Dedifferentiated amniotic fluid mesenchymal stem cell (primary cell): ENCODE data around the gene SAMM50.
"Not testable (repeated sequence)": the region's sequence is repeated elsewhere in the genome, so short reads cannot be mapped to it uniquely, and the experiment has no call there.

Source experiments
- DNase-seq: peaks from one replicate; pipeline ENCODE4 v3.0.0-alpha.2; 2016; ENCODE audit errors: extremely low spot score

Gene SAMM50

DNA sequence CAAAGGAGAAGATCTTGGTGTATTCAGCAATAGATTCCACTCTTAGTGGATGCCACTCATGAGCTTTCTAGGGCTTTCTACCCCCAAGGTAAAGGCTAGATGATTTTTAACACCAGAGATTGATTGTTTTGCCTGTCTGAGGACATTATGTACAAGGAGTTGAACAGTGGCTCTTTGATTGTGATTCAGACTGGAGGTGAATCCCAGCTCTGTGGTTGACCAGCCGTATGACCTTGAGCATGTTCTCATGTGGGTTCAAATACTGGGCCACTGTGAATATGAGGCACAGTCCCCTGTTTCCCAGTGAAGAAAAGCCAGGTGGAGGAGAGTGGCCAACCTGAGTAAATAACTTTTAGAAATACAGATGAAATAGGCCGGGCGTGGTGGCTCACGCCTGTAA is 44.9 kb downstream of the SAMM50 start:
- no peak for DNase-seq

DNA sequence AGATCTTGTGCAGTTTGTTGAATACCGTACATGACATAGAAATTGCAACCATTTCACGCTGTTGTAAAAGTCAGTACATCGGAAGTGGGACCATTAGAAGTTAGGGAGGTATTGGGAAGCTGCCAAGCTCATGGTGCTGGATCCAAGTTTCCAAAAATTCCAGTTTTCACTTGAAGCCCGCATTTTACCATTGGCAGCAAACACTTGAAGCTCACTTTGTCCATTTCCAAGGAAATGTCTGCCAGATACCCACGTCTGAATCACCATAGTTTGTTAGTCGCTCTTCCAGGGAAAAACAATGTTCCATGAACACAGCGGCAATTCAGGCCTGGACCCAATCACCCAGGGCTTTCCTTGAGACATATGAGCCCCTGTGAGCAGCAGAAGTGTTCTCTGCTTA is 46.3 kb downstream of the SAMM50 start:
- DNase-seq, result no peak

DNA sequence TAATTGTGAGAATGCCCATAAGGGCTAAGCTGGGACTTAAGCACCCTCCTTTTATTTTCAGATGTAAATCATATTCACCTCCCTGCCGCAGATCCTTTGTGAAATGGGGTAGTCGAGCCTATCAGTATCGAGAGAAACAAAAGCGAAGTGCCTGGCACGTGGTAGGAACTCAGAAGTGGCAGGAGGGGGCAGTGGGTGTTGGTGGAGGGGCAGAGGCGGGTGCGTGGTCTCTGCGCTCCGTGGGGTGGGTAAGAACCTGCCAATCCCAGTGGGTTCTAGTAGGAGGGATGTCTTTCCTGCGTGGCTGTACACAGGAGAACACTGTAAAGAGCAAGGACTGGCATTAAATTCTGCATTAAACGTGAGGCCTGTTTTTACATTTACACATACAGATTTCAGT is 47.1 kb downstream of the SAMM50 start:
- no peak for DNase-seq

- no peak for DNase-seq
These were observed 47.8 kb downstream of the SAMM50 start for GRCh38 chr22:44002997-44003396.

DNA sequence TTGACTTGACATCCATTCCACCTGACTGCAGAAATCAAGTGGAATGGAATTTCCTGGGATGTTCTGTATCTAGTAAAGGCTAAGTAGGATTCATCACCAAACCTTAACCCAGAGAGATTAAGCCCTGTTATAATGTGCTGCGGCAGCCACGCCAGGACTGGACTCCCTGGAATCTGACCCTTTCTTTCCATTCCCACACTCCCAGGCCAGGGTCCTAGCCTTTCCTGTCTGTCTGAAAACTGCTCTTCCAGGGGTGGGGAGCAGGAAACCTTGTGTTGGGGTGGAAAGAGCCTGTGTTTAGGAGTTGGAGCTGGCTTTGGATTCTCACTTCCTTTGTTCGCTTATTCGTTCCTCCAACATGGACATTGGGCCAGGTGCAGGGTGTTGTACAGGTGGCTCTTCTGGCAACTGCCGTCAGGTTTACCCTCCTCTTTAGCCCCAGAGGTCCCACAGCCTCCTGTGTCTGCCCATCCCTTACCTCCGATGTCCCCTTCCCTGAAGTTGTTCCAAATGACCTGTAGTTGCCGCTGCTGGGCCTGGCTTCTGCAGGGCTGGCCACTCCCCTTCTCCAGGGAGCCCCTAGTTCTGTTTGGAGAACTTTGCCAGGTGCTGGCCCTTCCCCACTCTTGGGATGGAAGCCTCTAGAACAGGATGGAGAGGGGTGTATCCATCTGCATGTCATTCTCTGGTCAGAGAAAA is 48.3 kb downstream of the SAMM50 start:
- no peak for DNase-seq

- no peak for DNase-seq
These were observed 48.8 kb downstream of the SAMM50 start for GRCh38 chr22:44004104-44004460.

- DNase-seq, result no peak
These were observed 50.3 kb downstream of the SAMM50 start for GRCh38 chr22:44005524-44005923.

GRCh38 chr22:44012162-44012561 is 56.9 kb downstream of the SAMM50 start:
- DNase-seq, result no peak

DNA sequence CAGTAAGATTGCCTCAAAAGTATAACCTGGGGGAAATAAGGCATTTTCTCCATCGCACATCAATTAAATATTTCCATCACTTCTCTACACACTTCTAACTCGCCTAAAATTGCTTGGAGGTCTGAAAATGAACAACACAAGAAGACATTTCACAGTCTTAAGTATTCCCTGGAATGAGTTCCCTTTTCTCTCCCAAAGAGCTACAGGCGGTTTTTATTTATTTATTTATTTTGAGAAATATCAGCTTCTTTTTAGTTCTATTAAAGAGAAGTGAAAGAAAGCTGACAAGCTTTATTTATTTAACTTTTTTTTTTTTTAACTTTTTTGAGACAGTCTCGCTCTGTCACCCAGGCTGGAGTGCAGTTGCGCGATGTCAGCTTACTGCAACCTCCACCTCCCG is 57.3 kb downstream of the SAMM50 start:
- no peak for DNase-seq

- DNase-seq, result no peak
These were observed 59.0 kb downstream of the SAMM50 start for GRCh38 chr22:44014241-44014640.

DNA sequence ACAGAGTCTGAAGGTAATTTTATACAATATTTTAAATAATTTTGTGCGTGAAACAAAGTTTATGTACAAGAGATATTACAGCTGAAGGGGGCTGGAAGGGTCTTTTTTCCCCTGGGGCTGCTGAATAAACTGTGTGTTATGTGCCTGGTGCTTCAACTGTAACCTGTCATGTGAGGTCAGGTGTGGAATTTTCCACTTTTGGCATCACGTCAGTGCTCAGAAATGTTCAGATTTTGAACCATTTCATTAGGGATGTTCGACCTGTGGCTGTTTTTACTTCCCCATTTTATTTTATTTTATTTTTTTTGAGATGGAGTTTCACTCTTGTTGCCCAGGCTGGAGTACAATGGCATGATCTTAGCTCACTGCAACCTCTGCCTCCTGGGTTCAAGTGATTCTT is 61.3 kb downstream of the SAMM50 start:
- not testable (repeated sequence) for DNase-seq

- DNase-seq, result no peak
These were observed 63.4 kb downstream of the SAMM50 start for GRCh38 chr22:44018594-44018993.

- DNase-seq, result no peak
These were observed 64.2 kb downstream of the SAMM50 start for GRCh38 chr22:44019416-44019815.

- DNase-seq, result no peak
These were observed 64.6 kb downstream of the SAMM50 start for GRCh38 chr22:44019846-44020245.

GRCh38 chr22:44020981-44021380 is 65.7 kb downstream of the SAMM50 start:
- no peak for DNase-seq

- no peak for DNase-seq
These were observed 68.4 kb downstream of the SAMM50 start for GRCh38 chr22:44023404-44024287.

- DNase-seq, result no peak
These were observed 69.2 kb downstream of the SAMM50 start, which contains the start of gene PARVB for GRCh38 chr22:44024288-44024921. Gene PARVB, plus strand, starts transcription at chr22:44024302. Its CDS starts 38 bp downstream, at chr22:44024340.

DNA sequence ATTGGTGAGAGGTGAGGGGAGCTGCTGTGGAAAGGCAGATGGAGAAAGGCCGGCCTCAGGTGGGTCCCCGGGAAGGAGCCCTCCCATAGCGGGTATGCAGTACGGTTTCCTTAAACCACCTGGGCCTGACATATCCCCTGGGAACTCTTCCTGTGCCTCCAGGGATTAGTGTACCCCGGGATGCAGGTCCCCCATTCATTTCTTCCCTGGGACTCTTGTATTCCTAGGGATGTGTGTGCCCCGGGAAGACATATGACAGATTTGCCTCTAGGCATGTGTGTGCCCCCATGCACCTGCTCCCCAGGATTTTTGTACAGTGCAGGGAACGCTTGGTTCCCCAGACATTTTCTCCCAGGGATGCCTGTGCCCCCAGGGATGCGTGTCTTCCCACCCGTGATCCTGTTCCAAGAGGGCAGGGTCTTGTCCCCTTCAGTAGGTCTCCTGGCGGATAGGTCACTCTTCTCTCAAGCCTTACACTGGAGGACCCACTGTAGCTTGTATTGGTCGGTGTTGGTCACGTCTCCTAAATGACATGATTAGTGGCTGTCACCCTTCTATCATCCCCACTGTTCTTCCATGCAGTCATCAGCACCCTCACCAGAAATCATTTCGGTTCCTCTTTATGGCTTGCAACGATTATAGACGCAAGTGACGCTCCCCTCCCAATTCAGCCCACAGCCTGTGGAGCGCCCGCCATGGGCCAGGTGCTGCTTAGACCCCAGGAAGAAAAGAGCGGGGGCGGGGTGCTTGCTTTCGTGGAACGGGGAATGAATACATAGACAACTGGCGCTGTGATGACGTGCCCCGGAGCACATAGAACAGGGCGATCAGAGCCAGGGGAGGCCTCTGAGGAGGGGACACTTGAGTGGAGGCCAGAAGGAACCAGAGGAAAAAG is 70.2 kb downstream of the SAMM50 start:
- DNase-seq, result no peak

DNA sequence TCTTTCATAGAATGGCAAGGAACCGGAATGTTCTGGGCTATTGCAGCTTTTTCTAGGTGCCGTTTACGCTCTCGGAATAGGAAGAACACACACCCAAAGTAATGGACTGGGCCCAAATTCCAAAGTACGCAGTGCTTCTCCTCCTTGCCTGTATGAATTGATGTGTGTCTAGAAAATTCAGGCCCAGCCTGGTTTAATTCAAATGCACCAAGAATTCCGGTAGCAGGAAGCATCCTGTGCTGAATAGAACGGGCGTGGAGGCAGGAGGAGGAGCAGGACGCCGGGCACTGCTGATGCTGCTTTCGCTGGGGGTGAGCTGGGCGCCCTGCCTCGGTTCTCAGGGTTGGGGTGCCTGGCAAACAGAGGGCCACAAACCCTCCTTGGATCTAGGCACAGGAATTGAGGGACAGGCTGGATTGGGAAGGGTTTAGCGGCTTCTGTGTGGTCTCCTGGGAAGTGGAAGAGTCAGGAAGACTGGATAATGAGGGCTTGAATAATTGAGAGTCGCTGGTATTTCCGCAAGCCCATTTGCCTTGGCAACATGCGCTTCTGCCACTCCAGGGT is 70.9 kb downstream of the SAMM50 start:
- no peak for DNase-seq

DNA sequence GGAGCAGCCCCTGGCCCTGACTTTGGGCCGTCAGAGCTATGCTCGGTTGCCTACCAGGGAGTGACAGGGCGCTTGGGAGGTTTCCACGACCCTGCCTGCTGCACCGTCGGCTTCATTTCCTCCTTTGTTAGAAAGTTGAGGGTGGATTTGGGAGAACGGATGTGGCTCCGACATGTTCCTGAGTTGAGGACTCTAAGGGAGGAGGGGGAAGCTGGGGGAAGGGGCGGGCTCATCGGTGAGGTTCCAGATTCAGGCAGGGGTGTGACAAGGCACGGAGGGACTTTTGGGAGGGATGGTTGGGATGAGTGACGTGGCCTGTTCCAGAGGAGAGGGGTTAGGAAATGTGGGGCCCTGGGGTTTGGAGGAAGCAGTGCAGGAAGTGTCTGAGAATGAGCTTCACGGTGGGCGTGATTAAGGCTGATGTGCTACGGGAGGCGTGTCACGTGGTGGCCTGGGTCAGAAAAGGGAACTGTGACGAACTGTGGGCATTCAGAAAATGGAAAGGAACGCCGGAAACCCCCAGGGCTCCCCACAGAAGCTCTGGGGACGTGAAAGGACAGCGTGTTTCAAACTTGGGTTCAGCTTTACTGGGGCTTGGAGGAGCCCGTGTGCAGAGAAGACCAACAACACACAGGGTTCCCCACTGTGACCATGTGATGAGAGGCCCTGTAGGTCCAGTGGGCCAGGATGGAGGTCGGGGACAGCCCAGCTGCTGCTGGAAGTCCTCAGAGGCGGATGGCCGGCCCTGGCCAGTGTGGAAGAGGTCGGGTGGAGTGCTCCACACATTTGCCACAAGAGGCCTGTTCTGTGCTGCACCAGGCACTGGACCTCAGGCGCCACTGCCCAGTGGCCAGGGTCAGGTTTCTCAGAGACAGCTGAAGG is 71.6 kb downstream of the SAMM50 start:
- DNase-seq, result no peak
